ENCODE measurements around the gene ACSS3.

Gene ACSS3

GRCh38 chr12:81224626-81225025, 146.7 kb downstream of the ACSS3 start:
- no peak for DNase-seq (ENCODE audit: low spot score)

- no peak for DNase-seq (ENCODE audit: low spot score)
These were observed 151.9 kb downstream of the ACSS3 start for GRCh38 chr12:81229759-81230158.

DNA sequence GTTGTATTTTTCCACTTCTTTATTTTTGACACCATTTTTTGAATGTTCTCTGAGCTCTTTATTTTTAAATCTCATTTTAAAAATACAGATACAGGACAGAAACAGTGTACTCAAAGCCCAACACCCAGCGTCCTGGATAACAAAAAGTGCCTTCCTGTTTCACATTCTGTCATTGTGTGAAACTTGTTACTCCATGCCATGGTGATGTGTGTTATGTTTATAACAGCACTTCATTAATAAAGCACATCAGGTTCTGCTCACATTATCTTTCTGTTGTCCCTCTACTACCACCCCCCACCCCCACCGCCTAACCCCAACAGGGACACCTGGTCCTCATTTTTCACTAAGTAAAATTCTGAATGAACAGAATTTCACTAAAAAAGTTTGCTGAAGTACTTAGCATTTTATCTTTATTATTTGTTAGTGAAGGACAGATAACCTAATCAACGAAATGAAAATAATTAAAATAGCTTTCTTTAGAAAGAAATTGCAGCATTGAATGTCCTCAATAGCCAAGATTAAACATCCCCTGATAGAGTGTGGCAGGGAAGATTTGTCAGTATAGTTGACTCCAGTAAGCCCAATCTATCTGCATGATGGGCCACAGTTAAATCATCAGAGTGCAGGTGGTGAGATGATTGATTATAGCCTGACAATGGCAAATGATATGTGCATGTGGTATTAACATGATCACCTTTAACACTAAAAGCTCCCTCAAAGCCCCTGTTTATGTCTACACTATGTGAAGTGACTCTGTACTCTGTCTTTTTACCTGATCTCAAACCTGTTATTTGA, 153.9 kb downstream of the ACSS3 start:
- no peak for DNase-seq (ENCODE audit: low spot score)

DNA sequence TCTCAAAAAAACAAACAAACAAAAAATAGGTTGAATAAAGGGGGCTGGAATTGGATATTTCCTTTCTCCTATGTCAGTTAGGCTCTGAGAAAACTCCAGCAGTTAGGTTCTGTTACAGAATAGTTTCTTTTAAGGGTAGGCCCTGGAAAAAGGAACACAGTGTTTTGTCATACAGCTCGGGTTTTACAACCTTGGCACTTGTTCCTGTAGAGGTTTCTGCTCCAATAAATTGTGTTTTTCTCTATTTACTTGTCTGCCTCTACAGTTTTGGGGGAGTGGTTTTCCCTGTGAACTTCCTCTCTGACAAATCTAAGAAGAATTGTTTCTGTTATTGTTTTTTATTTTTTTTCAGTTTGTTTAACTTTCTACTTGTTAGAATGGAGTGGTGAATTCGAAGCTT, 167.6 kb downstream of the ACSS3 start:
- peak; percentile 23 for DNase-seq (ENCODE audit: low spot score)

GRCh38 chr12:81245907-81246570, 168.2 kb downstream of the ACSS3 start:
- peak; percentile 13 for DNase-seq (ENCODE audit: low spot score)

DNA sequence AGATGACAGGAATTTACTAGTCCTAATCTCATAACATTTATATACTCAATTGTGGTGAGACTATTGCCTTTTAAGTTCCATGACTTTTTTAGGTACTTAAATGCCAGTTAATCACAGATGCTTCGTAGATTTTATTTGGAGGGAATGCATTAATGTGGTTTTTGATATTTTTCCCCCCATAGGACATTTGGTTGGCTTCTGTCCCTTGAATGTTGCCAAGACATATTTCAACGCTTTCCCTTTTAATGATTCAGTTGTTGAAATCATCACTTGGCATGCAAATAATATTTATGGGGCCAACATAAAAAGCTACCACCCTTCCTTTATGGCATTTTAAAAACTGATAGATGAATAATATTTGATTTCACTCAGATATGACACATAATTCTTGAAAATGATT, 172.1 kb downstream of the ACSS3 start:
- no peak for DNase-seq (ENCODE audit: low spot score)

DNA sequence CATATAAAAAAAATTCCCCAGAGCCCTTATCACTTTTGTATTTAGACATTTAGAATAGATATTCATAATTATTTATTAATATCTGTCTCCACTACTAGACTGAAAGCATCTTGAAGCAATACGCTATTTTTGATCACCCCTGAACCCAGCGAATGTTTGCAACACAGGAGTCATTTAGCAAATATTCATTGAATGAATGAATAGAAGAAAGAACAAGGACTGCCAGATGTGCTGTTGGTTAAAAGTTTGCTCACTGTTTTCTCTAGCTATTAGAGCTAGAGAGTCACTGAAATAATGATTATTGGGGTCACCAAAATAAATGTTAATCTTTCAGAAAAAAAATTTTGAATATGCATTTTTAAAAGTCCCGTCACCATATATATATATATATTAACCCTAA, 174.3 kb downstream of the ACSS3 start:
- no peak for DNase-seq (ENCODE audit: low spot score)

DNA sequence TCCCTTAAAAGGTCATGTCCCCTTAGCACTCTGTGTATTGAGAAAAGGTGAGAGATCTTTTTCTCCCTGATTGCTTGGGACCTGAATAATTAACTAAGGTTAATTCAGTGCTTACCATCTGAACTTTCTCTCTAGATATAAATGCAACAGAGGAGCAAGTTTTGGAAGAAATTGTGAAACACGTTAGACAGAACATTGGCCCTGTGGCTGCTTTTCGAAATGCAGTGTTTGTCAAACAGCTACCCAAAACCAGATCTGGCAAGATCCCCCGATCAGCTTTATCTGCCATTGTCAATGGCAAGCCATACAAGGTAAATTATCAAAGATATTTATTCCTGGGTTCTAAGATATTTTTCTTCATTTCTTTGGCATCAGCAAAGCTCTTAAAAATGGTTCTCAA, 175.5 kb downstream of the ACSS3 start:
- no peak for DNase-seq (ENCODE audit: low spot score)

GRCh38 chr12:81255456-81255855, 177.6 kb downstream of the ACSS3 start:
- no peak for DNase-seq (ENCODE audit: low spot score)

DNA sequence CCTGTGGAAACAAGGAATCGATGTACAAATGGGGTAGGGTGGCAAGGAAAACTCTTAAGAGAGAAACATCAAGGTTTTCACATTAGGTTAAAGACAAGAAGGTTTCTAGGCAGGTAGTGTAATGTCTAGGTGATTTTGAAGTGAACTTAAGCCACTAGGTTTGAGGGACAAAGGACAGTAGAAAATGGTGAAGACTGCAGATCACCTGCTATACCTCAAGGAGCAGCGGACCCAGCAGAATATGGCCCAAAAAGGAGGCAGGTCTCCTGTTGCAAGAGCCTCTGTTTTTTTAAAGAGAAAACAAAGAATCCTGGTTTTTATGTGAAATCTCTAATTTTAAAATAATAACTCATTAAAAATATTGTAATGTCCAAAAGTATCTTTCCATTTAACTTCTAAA, 178.1 kb downstream of the ACSS3 start:
- no peak for DNase-seq (ENCODE audit: low spot score)

DNA sequence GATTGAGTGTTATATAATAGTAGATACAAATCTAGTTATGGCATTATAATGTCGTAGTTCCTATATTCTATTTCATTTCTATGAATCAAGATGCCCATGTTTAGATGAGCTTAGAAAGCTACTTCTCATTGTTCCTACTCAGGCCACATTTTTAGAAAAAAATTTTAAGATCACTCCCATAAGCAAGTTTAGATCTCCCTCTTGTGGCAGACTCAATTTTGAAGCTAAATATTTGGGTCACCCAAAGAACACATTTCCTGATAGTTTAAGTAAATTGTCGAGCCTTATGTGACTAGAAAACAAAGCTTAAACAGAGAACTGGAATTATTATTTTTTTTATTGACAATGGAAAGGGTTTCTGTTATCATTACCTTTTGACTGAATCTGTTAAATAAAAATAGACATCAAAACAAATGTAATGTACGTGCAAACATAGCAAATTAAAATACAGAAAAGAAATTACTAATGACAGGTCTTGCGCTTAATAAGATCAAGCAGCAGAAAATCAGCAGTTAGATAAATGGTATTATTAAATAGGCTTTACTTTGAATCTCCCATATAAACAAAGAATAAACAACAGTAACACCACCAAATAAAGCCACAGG, 180.2 kb downstream of the ACSS3 start:
- peak; percentile 44 for DNase-seq (ENCODE audit: low spot score)

- DNase-seq (ENCODE audit: low spot score) = no peak
These were observed 181.5 kb downstream of the ACSS3 start for GRCh38 chr12:81259360-81259759.

DNA sequence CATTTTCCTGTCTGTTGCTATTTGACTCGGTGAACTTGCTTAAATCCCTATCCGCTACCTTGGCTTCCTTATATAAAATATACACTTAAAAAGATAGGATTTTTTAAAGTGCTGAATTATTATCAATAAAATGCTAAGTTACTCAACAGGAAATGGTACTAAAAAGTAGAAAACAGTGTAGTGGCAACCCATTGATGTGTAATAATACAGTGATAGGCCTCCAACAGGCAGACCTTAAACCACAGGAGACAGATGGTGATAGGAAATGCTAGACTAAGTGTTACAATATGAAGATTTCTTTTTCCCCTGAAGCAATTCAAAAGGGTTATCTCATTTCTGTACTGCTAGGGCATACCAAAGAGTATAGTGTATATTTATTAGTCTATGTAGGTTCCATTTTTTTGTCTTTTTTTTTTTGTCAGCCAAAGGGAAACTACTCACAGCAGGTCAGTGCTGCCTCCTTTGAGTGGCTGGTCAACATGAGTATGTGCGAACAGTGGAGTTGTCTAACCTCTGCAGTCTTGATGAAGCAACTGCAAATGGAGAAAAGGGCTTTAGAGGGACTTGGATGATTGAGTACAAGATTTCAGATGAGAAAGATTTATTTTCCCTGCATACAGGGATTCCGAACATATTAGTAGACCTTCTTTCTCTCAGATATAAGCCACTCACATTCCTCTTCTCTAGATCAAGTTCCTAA, 183.8 kb downstream of the ACSS3 start:
- DNase-seq (ENCODE audit: low spot score) = no peak

GRCh38 chr12:81263072-81263471, 185.2 kb downstream of the ACSS3 start:
- DNase-seq (ENCODE audit: low spot score) = no peak

- DNase-seq (ENCODE audit: low spot score) = no peak
These were observed 192.5 kb downstream of the ACSS3 start for GRCh38 chr12:81270385-81270784.

DNA sequence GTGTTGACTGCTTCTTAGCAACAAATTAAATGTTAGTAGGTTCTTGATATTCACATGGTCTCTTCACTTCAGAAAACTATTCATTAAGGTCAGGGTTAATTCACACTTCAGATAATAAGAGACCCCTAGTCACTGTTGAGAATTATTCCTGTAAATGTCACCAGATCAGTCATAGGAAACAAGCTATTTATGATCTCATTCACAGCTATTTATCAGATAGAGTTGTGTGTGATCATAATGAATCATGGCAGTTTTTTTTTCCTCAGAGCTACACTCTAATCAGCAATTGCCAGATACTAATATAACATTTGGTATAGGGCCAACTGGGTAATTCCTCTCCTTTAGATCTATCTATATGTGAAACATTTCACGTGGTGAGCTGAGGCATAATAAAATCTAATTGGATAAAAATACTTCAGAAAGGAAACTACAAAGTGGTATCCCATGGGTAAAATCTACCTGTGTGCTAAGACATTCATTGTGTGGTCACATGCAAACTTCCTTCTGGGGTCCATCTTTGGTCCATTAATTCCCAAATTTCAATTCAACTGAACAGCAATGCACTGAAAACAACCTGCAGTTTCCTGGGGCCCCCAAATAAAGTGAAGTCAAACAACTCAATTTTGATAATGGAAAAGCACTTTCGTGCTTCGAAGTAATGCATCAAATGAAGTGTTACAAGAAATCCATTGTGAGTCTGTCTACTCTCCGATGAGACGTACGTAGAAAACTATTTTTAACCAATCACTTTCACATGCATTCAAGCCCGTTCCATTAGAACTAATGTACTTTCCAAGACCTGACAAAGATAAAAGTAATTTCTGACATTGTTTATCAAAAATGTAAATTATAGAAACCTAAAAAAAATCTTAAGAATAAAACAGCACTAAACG, 197.0 kb downstream of the ACSS3 start:
- DNase-seq (ENCODE audit: low spot score) = no peak

- no peak for DNase-seq (ENCODE audit: low spot score)
These were observed 206.3 kb downstream of the ACSS3 start for GRCh38 chr12:81284137-81284536.

DNA sequence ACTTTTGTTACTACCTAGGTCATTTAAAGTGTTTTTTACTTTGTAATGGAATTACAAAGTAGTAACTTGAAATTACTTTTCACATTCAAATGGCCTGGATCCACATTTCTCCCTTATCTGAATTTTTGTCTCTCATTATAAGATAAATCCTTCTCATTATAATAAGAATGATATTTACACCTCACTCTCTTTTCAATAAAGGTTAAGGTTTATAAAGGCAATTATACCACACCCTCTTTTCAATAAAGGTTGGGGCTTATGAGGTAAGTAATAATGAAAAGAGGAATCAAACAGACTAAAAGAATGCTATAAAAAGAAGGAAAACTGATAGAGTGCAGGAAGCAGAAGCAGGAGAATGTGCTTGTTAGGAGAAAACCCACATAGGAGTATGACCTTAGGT, 210.8 kb downstream of the ACSS3 start:
- no peak for DNase-seq (ENCODE audit: low spot score)

DNA sequence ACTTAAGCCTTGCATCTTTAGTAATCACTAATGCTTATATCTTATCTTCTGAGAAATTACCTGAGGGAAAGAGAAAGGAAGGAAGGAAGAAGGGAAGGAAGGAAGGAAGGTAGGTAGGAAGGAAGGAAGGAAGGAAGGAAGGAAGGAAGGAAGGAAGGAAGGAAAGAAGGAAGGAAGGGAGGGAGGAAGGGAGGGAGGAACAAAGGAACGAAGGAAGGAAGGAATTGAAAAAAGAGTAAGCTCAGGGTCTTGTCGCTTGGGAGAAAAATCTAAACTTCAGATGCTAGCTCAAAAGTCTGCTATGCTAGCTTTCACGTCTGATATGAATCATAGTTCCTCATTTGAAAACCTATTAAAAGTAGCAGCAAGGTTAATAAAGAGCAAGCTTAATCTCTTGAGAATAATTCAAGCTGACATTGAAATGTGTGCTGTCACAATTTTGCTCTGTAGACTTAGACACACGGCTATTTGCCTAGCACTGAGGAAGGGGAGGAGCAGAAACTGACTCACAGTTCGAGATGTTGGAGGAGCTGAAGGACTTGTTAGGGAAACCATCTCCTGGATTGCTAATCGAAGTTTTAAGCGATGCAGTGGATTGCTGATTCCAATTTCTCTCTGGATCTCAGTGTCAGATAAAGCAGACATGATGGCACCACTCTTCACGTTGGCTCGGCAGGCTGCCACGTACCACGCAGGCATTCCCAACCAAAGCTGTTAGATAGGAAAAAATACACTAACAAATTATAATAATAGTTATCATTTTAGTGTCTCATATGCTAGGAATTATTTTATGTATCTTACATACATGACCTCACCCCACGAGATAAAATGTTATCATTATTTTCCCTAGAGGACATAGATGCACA, 216.7 kb downstream of the ACSS3 start:
- peak; percentile 30 for DNase-seq (ENCODE audit: low spot score)

GRCh38 chr12:81295251-81295650, 217.4 kb downstream of the ACSS3 start:
- DNase-seq (ENCODE audit: low spot score) = peak; percentile 27

All from Ammon's horn (tissue), 1 donor.